DOHH2 (cell line): ENCODE results near the gene LRMDA.
"Not testable (repeated sequence)": the region's sequence is repeated elsewhere in the genome, so short reads cannot be mapped to it uniquely, and the experiment has no call there.

Experiments used
- H3F3A ChIP-seq: fragments of 200-600 bp; sonication (generic), shearing (Covaris generic); 2 replicates; pipeline ENCODE4 v1.6.0; 2016; ENCODE audit warnings: antibody characterized with exemption, mild to moderate bottlenecking; ENCODE audit not compliant: control insufficient read depth, insufficient read depth
- H3K27ac ChIP-seq: fragments of 200-600 bp; sonication (generic); 2 replicates; pipeline ENCODE4 v1.5.1; 2014; ENCODE audit warnings: low read depth, mild to moderate bottlenecking, low read length, moderate library complexity
- H3K27me3 ChIP-seq: fragments of 200-600 bp; sonication (generic); 2 replicates; pipeline ENCODE4 v1.6.1; 2014; ENCODE audit warnings: mild to moderate bottlenecking, low read length, mixed read lengths; ENCODE audit not compliant: control insufficient read depth
- H3K36me3 ChIP-seq: fragments of 200-600 bp; sonication (generic); 2 replicates; pipeline ENCODE4 v1.6.1; 2014; ENCODE audit warnings: mild to moderate bottlenecking, low read length, moderate library complexity, mixed read lengths; ENCODE audit not compliant: control insufficient read depth
- H3K4me1 ChIP-seq: fragments of 200-600 bp; sonication (generic); 2 replicates; pipeline ENCODE4 v1.6.1; 2014; ENCODE audit warnings: mild to moderate bottlenecking, low read length, mixed read lengths; ENCODE audit not compliant: control insufficient read depth
- H3K4me2 ChIP-seq: fragments of 200-600 bp; sonication (generic); 2 replicates; pipeline ENCODE4 v1.6.0; 2014; ENCODE audit warnings: mild to moderate bottlenecking, low read length, moderate library complexity
- H3K4me3 ChIP-seq: fragments of 200-600 bp; sonication (generic); 2 replicates; pipeline ENCODE4 v1.5.1; 2014; ENCODE audit warnings: mild to moderate bottlenecking, low read length, mixed read lengths
- H3K79me2 ChIP-seq: fragments of 200-600 bp; sonication (generic); 2 replicates; pipeline ENCODE4 v1.6.1; 2014; ENCODE audit warnings: mild to moderate bottlenecking, low read length, mixed read lengths; ENCODE audit not compliant: control insufficient read depth
- H3K9me2 ChIP-seq: fragments of 200-600 bp; sonication (generic); replicated peaks from 2 replicates; pipeline ENCODE4 v1.6.1; 2014; ENCODE audit warnings: mild to moderate bottlenecking, low read length, mixed read lengths; ENCODE audit not compliant: control insufficient read depth
- H3K9me3 ChIP-seq: fragments of 200-600 bp; sonication (generic); 2 replicates; pipeline ENCODE4 v1.6.1; 2014; ENCODE audit warnings: antibody characterized with exemption, low read length, mixed read lengths; ENCODE audit not compliant: control insufficient read depth, insufficient read depth
- H4K20me1 ChIP-seq: fragments of 200-600 bp; sonication (generic); 2 replicates; pipeline ENCODE4 v1.6.0; 2014; ENCODE audit warnings: low read depth, mild to moderate bottlenecking, antibody characterized with exemption, low read length, moderate library complexity; ENCODE audit not compliant: control insufficient read depth, insufficient read depth
- EZH2phosphoT487 ChIP-seq: fragments of 200-600 bp; sonication (generic); IDR thresholded peaks from 2 replicates; pipeline ENCODE4 v1.6.1; 2017; ENCODE audit warnings: borderline replicate concordance, mild to moderate bottlenecking, antibody characterized with exemption, low read length, moderate library complexity, mixed read lengths
- TF ChIP-seq, protein P1 (sequence below): fragments of 200-600 bp; sonication (generic); IDR thresholded peaks from one replicate; pipeline ENCODE4 v1.5.1; 2014; ENCODE audit warnings: antibody characterized with exemption, mild to moderate bottlenecking, low read depth, low read length; ENCODE audit not compliant: poor library complexity, severe bottlenecking

LRMDA gene

DNA sequence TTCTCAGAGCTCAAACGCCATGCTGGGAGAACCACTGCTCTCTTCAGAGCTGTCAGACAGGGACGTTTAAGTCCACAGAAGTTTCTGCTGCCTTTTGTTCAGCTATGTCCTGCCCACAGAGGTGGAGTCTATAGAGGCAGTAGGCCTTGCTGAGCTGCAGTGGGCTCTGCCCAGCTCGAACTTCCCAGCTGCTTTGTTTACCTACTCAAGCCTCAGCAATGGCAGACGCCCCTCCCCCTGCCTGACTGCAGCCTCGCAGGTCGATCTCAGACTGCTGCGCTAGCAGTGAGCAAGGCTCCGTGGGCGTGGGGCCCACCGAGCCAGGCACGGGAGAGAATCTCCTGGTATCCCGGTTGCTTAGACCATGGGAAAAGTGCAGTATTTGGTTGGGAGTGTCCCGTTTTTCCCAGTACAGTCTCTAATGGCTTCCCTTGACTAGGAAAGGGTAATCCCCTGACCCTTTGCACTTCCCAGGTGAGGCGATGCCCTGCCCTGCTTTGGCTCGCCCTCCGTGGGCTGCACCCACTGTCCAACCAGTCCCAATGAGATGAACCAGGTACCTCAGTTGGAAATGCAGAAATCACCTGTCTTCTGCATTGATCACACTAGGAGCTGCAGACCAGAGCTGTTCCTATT, 89.9 kb downstream of the LRMDA start:
- not testable (repeated sequence) for H3F3A ChIP-seq, H3K79me2 ChIP-seq, H3K4me3 ChIP-seq

DNA sequence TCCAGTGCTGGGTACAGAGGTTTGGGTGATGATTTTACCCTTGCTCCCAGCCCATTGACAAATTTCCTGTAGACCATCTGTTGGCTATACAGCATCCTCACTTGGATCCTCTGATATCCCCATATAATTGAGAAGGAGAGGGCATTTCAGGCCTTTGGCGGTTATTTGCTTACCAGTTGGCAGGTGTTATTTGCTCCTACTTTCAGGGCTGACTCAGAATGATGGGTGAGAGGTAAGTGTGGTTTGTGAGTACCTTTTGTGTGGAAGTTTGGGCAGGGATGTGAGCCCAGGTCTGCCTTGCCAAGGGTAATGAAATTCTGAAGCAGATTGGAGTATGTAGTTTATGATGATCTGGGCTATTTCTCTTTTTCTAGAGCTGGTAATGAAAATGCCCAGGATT, 93.6 kb downstream of the LRMDA start:
- Histone ChIP-seq H3K4me2 (no peak overlapping the region), H3K9me2 (no peaks in the 10 kb centered on the region), H3K4me3 (no peak overlapping the region), H3K4me1 (no peaks in the 10 kb centered on the region), H3F3A (no peaks in the 10 kb centered on the region), H3K9me3 (no peaks in the 10 kb centered on the region), H3K79me2 (no peaks in the 10 kb centered on the region), H4K20me1 (no peaks in the 10 kb centered on the region), H3K27ac (no peak overlapping the region), H3K27me3 (no peaks in the 10 kb centered on the region), H3K36me3 (no peaks in the 10 kb centered on the region)
- TF ChIP-seq EZH2phosphoT487 = no peak
- TF ChIP-seq, protein P1, sequence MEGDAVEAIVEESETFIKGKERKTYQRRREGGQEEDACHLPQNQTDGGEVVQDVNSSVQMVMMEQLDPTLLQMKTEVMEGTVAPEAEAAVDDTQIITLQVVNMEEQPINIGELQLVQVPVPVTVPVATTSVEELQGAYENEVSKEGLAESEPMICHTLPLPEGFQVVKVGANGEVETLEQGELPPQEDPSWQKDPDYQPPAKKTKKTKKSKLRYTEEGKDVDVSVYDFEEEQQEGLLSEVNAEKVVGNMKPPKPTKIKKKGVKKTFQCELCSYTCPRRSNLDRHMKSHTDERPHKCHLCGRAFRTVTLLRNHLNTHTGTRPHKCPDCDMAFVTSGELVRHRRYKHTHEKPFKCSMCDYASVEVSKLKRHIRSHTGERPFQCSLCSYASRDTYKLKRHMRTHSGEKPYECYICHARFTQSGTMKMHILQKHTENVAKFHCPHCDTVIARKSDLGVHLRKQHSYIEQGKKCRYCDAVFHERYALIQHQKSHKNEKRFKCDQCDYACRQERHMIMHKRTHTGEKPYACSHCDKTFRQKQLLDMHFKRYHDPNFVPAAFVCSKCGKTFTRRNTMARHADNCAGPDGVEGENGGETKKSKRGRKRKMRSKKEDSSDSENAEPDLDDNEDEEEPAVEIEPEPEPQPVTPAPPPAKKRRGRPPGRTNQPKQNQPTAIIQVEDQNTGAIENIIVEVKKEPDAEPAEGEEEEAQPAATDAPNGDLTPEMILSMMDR = no peak

More for the DNA sequence above, 89.9 kb downstream of the LRMDA start:
- not testable (repeated sequence) for H3K27ac ChIP-seq, H3K36me3 ChIP-seq, H3K27me3 ChIP-seq, H4K20me1 ChIP-seq, H3K9me2 ChIP-seq, H3K4me1 ChIP-seq, H3K4me2 ChIP-seq, H3K9me3 ChIP-seq

DNA sequence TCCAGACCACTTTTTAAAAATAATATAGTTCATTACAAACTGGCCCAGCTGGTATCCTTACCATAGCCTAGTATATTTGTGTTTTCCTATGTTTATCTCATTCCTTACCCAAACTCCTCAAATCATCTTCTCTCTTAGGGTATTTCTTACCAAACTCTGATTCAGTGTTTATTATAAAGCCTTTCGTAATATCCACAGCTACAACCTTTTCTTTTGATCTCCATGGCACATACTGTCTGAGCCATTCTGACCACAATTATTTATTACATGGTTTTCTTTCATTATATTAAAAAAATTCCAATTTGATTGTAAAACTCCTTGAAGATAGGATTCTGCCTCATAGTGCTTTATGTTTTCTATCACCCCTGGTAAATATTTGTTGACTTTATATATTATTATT, 94.2 kb downstream of the LRMDA start:
- H3K9me3 ChIP-seq = no peaks in the 10 kb centered on the region
- no peaks in the 10 kb centered on the region for H3K4me1 ChIP-seq
- H3K36me3 ChIP-seq = no peaks in the 10 kb centered on the region
- TF ChIP-seq, protein P1 = no peak
- TF ChIP-seq EZH2phosphoT487 = no peak
- H4K20me1 ChIP-seq = no peaks in the 10 kb centered on the region
- H3K4me3 ChIP-seq = no peak overlapping the region
- no peak overlapping the region for H3K4me2 ChIP-seq
- no peaks in the 10 kb centered on the region for H3K79me2 ChIP-seq
- H3F3A ChIP-seq = no peaks in the 10 kb centered on the region
- H3K27ac ChIP-seq = no peak overlapping the region
- H3K27me3 ChIP-seq = no peaks in the 10 kb centered on the region
- H3K9me2 ChIP-seq = no peaks in the 10 kb centered on the region

DNA sequence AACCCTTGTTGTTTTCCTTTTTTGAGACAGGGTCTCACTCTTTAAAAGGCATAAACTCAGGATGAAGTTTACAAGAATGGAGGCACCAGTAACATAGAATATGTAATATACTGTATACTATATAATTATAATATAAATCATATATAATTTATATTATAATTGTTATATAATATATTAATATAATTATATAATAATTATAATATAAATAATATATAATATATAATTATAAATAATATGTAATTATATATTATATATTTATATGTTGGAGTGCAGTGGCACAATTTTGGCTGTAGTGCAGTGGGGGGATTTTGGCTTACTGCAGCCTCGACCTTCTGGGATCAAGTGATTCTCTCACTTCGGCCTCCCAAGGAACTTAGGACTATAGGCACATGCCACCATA, 96.1 kb downstream of the LRMDA start:
- Histone ChIP-seq H3K4me1 (no peaks in the 10 kb centered on the region), H3K27me3 (no peaks in the 10 kb centered on the region), H4K20me1 (no peaks in the 10 kb centered on the region), H3K9me3 (no peaks in the 10 kb centered on the region), H3K36me3 (no peaks in the 10 kb centered on the region), H3K27ac (no peak overlapping the region), H3K79me2 (no peaks in the 10 kb centered on the region), H3K9me2 (no peaks in the 10 kb centered on the region), H3K4me3 (no peak overlapping the region), H3K4me2 (no peak overlapping the region), H3F3A (no peaks in the 10 kb centered on the region)
- no peak for TF ChIP-seq EZH2phosphoT487
- TF ChIP-seq, protein P1 = no peak
